Measurements from ENCODE around the gene PTTG1IP. TPM values are rescaled to one million over a fixed set of nuclear protein-coding genes. Genes with fewer than 3 reads are reported as not detected.

PTTG1IP gene
- total and polyA plus RNA-seq, 10 of the 15 experiments (the other 5 are each of a cell fraction or from before 2014, with no cell fraction given), result 2.4 to 56.4 (median 44.4) TPM

GRCh38 chr21:44872323-44872648, 1.2 kb downstream of the PTTG1IP start:
- Histone ChIP-seq H3K4me1 (ENCODE audit: control insufficient read depth, insufficient read depth, low read length) (peaks cover 18% of the 10 kb centered on the region), H3K36me3 (ENCODE audit: control insufficient read depth in 2 of 2, insufficient read depth in 2 of 2, low read length in 1 of 2) (no peaks in the 10 kb centered on the region; a peak in 1 of 4 replicates), H3K4me2 (ENCODE audit: control insufficient read depth, insufficient read depth) (peak overlapping the region; percentile 89), H2AFZ (ENCODE audit: control insufficient read depth, low read depth, low read length) (no peak overlapping the region), H3K27me3 (replicated peaks in 1 of 2; ENCODE audit: control insufficient read depth in 2 of 2, insufficient read depth in 2 of 2, low read length in 1 of 2) (no peaks in the 10 kb centered on the region), H4K20me1 (ENCODE audit: control insufficient read depth, insufficient read depth) (peaks cover 8% of the 10 kb centered on the region), H3K27ac (ENCODE audit: control insufficient read depth, insufficient read depth) (peak overlapping the region; percentile 53; the same call in 1 of the 2 replicates), H3K4me3 (peak overlapping the region; percentile 92), H3K79me2 (ENCODE audit: control insufficient read depth, insufficient read depth, low read length) (peaks cover 59% of the 10 kb centered on the region), H3K9ac (ENCODE audit: control insufficient read depth, insufficient read depth, low read length) (peak overlapping the region; percentile 61), H3K9me3 (replicated peaks; ENCODE audit: control insufficient read depth, insufficient read depth, low read length) (no peaks in the 10 kb centered on the region)
- FAIRE-seq (peak; percentile 18), ATAC-seq (no peak; the same call in 2 of the 3 replicates), DNase-seq (ENCODE audit: low read depth, low spot score) (no peak)
- no TSS peak for BruUV-seq (replicated peaks)
- in situ Hi-C loops (cut with MboI) (no loop called here), intact Hi-C loops (cut with micrococcal nuclease; ENCODE audit: unreplicated experiment) (loop anchor here (5.0 kb wide), 2 partner anchors 55 to 70 kb away; partner anchors contain the start of genes SUMO3 and UBE2G2)
- ChIA-PET SMC1A (ENCODE audit: uncharacterized antibody, unreplicated experiment) (interaction anchor here (0.7 to 4.7 kb wide), 3 partner anchors 44 to 71 kb away, joined by 3 to 31 read pairs (median 10); partner anchors contain the start of gene UBE2G2), POLR2A (interaction anchor here (1.0 to 4.3 kb wide), 4 partner anchors 12 to 57 kb away, joined by 3 to 59 read pairs (median 4); partner anchors contain the start of gene SUMO3), RAD21 (ENCODE audit: unreplicated experiment) (interaction anchor here (1.1 to 4.0 kb wide), 6 partner anchors 36 to 257 kb away, joined by 3 to 28 read pairs (median 7); partner anchors contain the start of genes SLX9 and UBE2G2), CTCF (interaction anchor here (3.9 to 7.4 kb wide), 2 partner anchors 58 to 72 kb away, joined by 26 to 67 read pairs; partner anchors contain the start of gene UBE2G2)
- no peak for TF ChIP-seq NRF1 (conservative IDR thresholded peaks at IDR 0.05; ENCODE audit: low read depth, low read length)
- TF ChIP-seq CHD4 (IDR thresholded peaks at IDR 0.05), result no peak
- TF ChIP-seq NR2F1 (conservative IDR thresholded peaks at IDR 0.05), result peak; percentile 23; the same call in 1 of the 2 replicates
- TF ChIP-seq, protein P1, sequence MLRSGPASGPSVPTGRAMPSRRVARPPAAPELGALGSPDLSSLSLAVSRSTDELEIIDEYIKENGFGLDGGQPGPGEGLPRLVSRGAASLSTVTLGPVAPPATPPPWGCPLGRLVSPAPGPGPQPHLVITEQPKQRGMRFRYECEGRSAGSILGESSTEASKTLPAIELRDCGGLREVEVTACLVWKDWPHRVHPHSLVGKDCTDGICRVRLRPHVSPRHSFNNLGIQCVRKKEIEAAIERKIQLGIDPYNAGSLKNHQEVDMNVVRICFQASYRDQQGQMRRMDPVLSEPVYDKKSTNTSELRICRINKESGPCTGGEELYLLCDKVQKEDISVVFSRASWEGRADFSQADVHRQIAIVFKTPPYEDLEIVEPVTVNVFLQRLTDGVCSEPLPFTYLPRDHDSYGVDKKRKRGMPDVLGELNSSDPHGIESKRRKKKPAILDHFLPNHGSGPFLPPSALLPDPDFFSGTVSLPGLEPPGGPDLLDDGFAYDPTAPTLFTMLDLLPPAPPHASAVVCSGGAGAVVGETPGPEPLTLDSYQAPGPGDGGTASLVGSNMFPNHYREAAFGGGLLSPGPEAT (IDR thresholded peaks at IDR 0.05; ENCODE audit: low read depth), result no peak
- 0 out of 2 replicates have a peak, but pooled peaks have one; percentile 39 for TF ChIP-seq EED (IDR thresholded peaks at IDR 0.05; ENCODE audit: low read depth)
- WGBS (ENCODE audit: insufficient coverage, insufficient replicate concordance, low lambda C conversion rate, missing lambda C conversion rate), result 23% methylated on average over 3 of the region's 3 CpGs
